Spleen (tissue), 11 donors: Measurements from ENCODE around the gene MICAL3. TPM values are rescaled to one million over a fixed set of nuclear protein-coding genes. Genes with fewer than 3 reads are reported as not detected.

Source experiments
- DNase-seq: peaks from one replicate; pipeline ENCODE4 v3.0.0-alpha.2; 2020
- H3K27ac ChIP-seq, 8 donors: fragments of 200-600 bp; sonication (generic) in 7 of 8; 1 replicate in 4 of 8; 2 replicates in 4 of 8; pipeline versions ENCODE4 v1.5.0 to v1.8.0; 2016 to 2021; ENCODE audit warnings: inconsistent platforms in 4 of 8, mild to moderate bottlenecking in 4 of 8, moderate library complexity in 1 of 8
- H3K27me3 ChIP-seq, 7 donors: fragments of 200-600 bp; sonication (generic) in 6 of 7; replicated peaks in 1 of 7; 1 replicate in 4 of 7; 2 replicates in 3 of 7; pipeline versions ENCODE4 v1.5.0 to v1.8.0; 2016 to 2021; ENCODE audit warnings: inconsistent platforms in 3 of 7, mild to moderate bottlenecking in 1 of 7
- H3K36me3 ChIP-seq, 6 donors: fragments of 200-600 bp; sonication (generic) in 5 of 6; 1 replicate in 4 of 6; 2 replicates in 2 of 6; pipeline versions ENCODE4 v1.5.0 to v1.8.0; 2016 to 2021; ENCODE audit warnings: inconsistent platforms in 2 of 6
- H3K4me1 ChIP-seq, 6 donors: fragments of 200-600 bp; sonication (generic) in 5 of 6; 1 replicate in 3 of 6; 2 replicates in 3 of 6; pipeline versions ENCODE4 v1.5.0 to v1.8.0; 2016 to 2021; ENCODE audit warnings: inconsistent platforms in 3 of 6
- H3K4me3 ChIP-seq, 8 donors: fragments of 200-600 bp; sonication (generic) in 7 of 8; 1 replicate in 4 of 8; 2 replicates in 4 of 8; pipeline versions ENCODE4 v1.5.0 to v1.8.0; 2016 to 2021; ENCODE audit warnings: inconsistent platforms in 4 of 8, mild to moderate bottlenecking in 4 of 8, moderate library complexity in 2 of 8
- H3K9me3 ChIP-seq, 8 donors: fragments of 200-600 bp; sonication (generic) in 7 of 8; 1 replicate in 4 of 8; 2 replicates in 4 of 8; pipeline versions ENCODE4 v1.5.0 to v1.8.0; 2016 to 2021; ENCODE audit warnings: inconsistent platforms in 4 of 8
- CTCF ChIP-seq, 11 experiments: fragments of 200-600 bp in 7 of 11; fragments of 450-650 bp in 4 of 11; sonication (generic) in 4 of 11; IDR thresholded peaks in 8 of 11; conservative IDR thresholded peaks in 3 of 11; 1 replicate in 7 of 11; 2 replicates in 4 of 11; pipeline versions ENCODE4 v1.4.0 to v1.8.0; 2016 to 2021; ENCODE audit warnings: antibody characterized with exemption in 11 of 11, inconsistent platforms in 4 of 11, mild to moderate bottlenecking in 1 of 11
- POLR2A ChIP-seq, 3 donors: fragments of 450-650 bp; IDR thresholded peaks; one replicate each; pipeline ENCODE4 v1.5.1; 2017; ENCODE audit warnings: antibody characterized with exemption in 3 of 3, mild to moderate bottlenecking in 1 of 3
- POLR2AphosphoS5 ChIP-seq, 3 donors: sonication (generic); formaldehyde crosslinking; IDR thresholded peaks; one replicate each; pipeline ENCODE4 v1.5.1; 2017; ENCODE audit warnings: antibody characterized with exemption in 3 of 3
- WGBS, 5 donors: extraction: QIAGEN DNeasy Blood & Tissue Kit in 3 of 5; methylation state at CpG; one replicate each; pipeline versions ENCODE4 v1.1.5 to v1.1.7; 2013 to 2018; 5-methylcytosine and 5-hydroxymethylcytosine counted together
- intact Hi-C: fragments of 100-400 bp; cut with DNase I; formaldehyde crosslinking; loops from one replicate; pipeline ENCODE4 v1.15.0; 2023; ENCODE audit warnings: low total_unique reads
- polyA plus RNA-seq, 3 donors: library from polyadenylated mRNA; stranded (reverse); fragments of 200-250 nt; gene quantifications; one replicate each; pipeline ENCODE4 v1.2.1, GENCODE V29; 2013
- total RNA-seq, 7 donors: library from RNA; depleted of rRNA in 3 of 7; stranded (reverse); fragments of >200 nt in 3 of 7; fragmentation: NEBNext Ultra II Directional in 4 of 7; extraction: Animal tissue kit (Norgen Biotek cat#: 25700) in 4 of 7; gene quantifications; one replicate each; pipeline versions ENCODE4 v1.1.0 to v1.2.1, GENCODE V29; 2016 to 2021
- donor health status: healthy with polysubstance abuse.
- donor health status: DM: no; HTN: no; CAD: no; lungs with moderate emphysema.
- donor health status: DM: no; HTN: no; CAD: no.
- donor health status: Bipolar disorder and iron deficiency.
- donor health status: healthy.
- donor health status: DM: no; HTN: no; CAD: no.
- donor health status: DM: yes; HTN: yes; CAD: no.

MICAL3 gene
- total and polyA plus RNA-seq, 10 donors = 2.6 to 133 (median 75.2) TPM

GRCh38 chr22:17929909-17930308, 94.5 kb downstream of the MICAL3 start:
- H3K27ac ChIP-seq = no peak overlapping the region
- intact Hi-C loops = no loop called here
- no peak for DNase-seq
- H3K27me3 ChIP-seq = no peaks in the 10 kb centered on the region
- WGBS, 5 donors = 76 to 91% (median 84%) methylated on average over 7 of the region's 7 CpGs
- H3K9me3 ChIP-seq = no peaks in the 10 kb centered on the region
- no peak overlapping the region for H3K4me3 ChIP-seq
- H3K4me1 ChIP-seq = peaks cover 3 to 67% (median 17%) of the 10 kb centered on the region in 6 donors
- H3K36me3 ChIP-seq = no peaks in the 10 kb centered on the region
- TF ChIP-seq POLR2A (IDR thresholded peaks at IDR 0.05) = no peak
- TF ChIP-seq CTCF (IDR thresholded peaks at IDR 0.05 in 8 of 11, conservative IDR thresholded peaks at IDR 0.05 in 3 of 11) = no peak
- no peak for TF ChIP-seq POLR2AphosphoS5 (IDR thresholded peaks at IDR 0.05)

GRCh38 chr22:17928391-17928790, 96.0 kb downstream of the MICAL3 start:
- Histone ChIP-seq H3K4me3 (no peak overlapping the region), H3K36me3 (no peaks in the 10 kb centered on the region), H3K27ac (no peak overlapping the region), H3K4me1 (peaks cover 11 to 70% (median 31%) of the 10 kb centered on the region in 6 donors), H3K9me3 (no peaks in the 10 kb centered on the region), H3K27me3 (no peaks in the 10 kb centered on the region)
- WGBS, 5 donors = 87 to 93% (median 90%) methylated on average over 7 of the region's 7 CpGs
- intact Hi-C loops = no loop called here
- no peak for TF ChIP-seq POLR2AphosphoS5 (IDR thresholded peaks at IDR 0.05)
- no peak for TF ChIP-seq POLR2A (IDR thresholded peaks at IDR 0.05)
- no peak for TF ChIP-seq CTCF (IDR thresholded peaks at IDR 0.05 in 8 of 11, conservative IDR thresholded peaks at IDR 0.05 in 3 of 11)
- DNase-seq = no peak

- TF ChIP-seq CTCF (IDR thresholded peaks at IDR 0.05 in 8 of 11, conservative IDR thresholded peaks at IDR 0.05 in 3 of 11) (no peak), POLR2A (IDR thresholded peaks at IDR 0.05) (no peak), POLR2AphosphoS5 (IDR thresholded peaks at IDR 0.05) (no peak)
- H3K4me1 ChIP-seq = peaks cover 11 to 83% (median 43%) of the 10 kb centered on the region in 6 donors
- H3K27ac ChIP-seq = no peak overlapping the region
- no peaks in the 10 kb centered on the region for H3K36me3 ChIP-seq
- H3K9me3 ChIP-seq = no peaks in the 10 kb centered on the region
- no peak for DNase-seq
- no peak overlapping the region for H3K4me3 ChIP-seq
- H3K27me3 ChIP-seq = no peaks in the 10 kb centered on the region
- intact Hi-C loops = no loop called here
These were observed 97.3 kb downstream of the MICAL3 start for GRCh38 chr22:17927062-17927461.

- intact Hi-C loops = no loop called here
- H3K27ac ChIP-seq = no peak overlapping the region
- DNase-seq = no peak
- H3K27me3 ChIP-seq = no peaks in the 10 kb centered on the region
- no peaks in the 10 kb centered on the region for H3K9me3 ChIP-seq
- H3K4me1 ChIP-seq = peaks cover 15 to 84% (median 46%) of the 10 kb centered on the region in 6 donors
- no peak overlapping the region for H3K4me3 ChIP-seq
- TF ChIP-seq POLR2A (IDR thresholded peaks at IDR 0.05) = no peak
- TF ChIP-seq CTCF (IDR thresholded peaks at IDR 0.05 in 8 of 11, conservative IDR thresholded peaks at IDR 0.05 in 3 of 11) = no peak
- TF ChIP-seq POLR2AphosphoS5 (IDR thresholded peaks at IDR 0.05) = no peak
- H3K36me3 ChIP-seq = no peaks in the 10 kb centered on the region
- WGBS, 5 donors = 93 to 97% (median 97%) methylated on average over 7 of the region's 7 CpGs
These were observed 97.8 kb downstream of the MICAL3 start for GRCh38 chr22:17926516-17926915.
